Measurements from ENCODE around the gene CARS1.

Gene CARS1

GRCh38 chr11:3007404-3008010 lies 49.7 kb downstream of the CARS1 start:
- DNase-seq, result no peak

- DNase-seq, result no peak
Observed at GRCh38 chr11:3006505-3007260, 50.5 kb downstream of the CARS1 start.

- DNase-seq, result no peak
Observed at GRCh38 chr11:3004481-3004880, 52.7 kb downstream of the CARS1 start.

- DNase-seq, result no peak
Observed at GRCh38 chr11:3003396-3004231, 53.6 kb downstream of the CARS1 start.

GRCh38 chr11:3002871-3003270 lies 54.4 kb downstream of the CARS1 start:
- DNase-seq, result no peak

GRCh38 chr11:3002351-3002861 lies 54.8 kb downstream of the CARS1 start:
- no peak for DNase-seq

GRCh38 chr11:3001496-3001895 lies 55.7 kb downstream of the CARS1 start:
- DNase-seq, result no peak

- peak; percentile 48 for DNase-seq
Observed at GRCh38 chr11:3000032-3000961, 56.9 kb downstream of the CARS1 start.

GRCh38 chr11:2999464-2999998 lies 57.7 kb downstream of the CARS1 start:
- DNase-seq, result no peak

GRCh38 chr11:2998073-2998850 lies 59.0 kb downstream of the CARS1 start:
- DNase-seq, result no peak

GRCh38 chr11:2997406-2997805 lies 59.8 kb downstream of the CARS1 start:
- no peak for DNase-seq

- no peak for DNase-seq
Observed at GRCh38 chr11:2996976-2997375, 60.2 kb downstream of the CARS1 start.

- DNase-seq, result no peak
Observed at GRCh38 chr11:2995893-2996554, 61.2 kb downstream of the CARS1 start.

GRCh38 chr11:2995031-2995561 lies 62.1 kb downstream of the CARS1 start:
- no peak for DNase-seq

GRCh38 chr11:2994336-2994730 lies 62.9 kb downstream of the CARS1 start:
- no peak for DNase-seq

GRCh38 chr11:2992997-2993325 lies 64.3 kb downstream of the CARS1 start:
- no peak for DNase-seq

- peak; percentile 95 for DNase-seq
Observed at GRCh38 chr11:2992234-2992996, 64.8 kb downstream of the CARS1 start, which contains the start of gene NAP1L4. NAP1L4 (minus strand) TSS chr11:2992329; CDS start chr11:2979220, 13,109 bp downstream.

GRCh38 chr11:2991452-2992233 lies 65.6 kb downstream of the CARS1 start:
- peak; percentile 21 for DNase-seq

All from fibroblast of skin of back (primary cell).